Kidney (tissue), 14 donors: ENCODE data around the gene UNC93B1. TPM values are rescaled to one million over a fixed set of nuclear protein-coding genes. Genes with fewer than 3 reads are reported as not detected.
A peak's percentile ranks its signal among the peaks of the same experiment; 100 is the strongest.

ENCODE experiments used
- DNase-seq, 5 donors: peaks; one replicate each; pipeline ENCODE4 v3.0.0-alpha.2; 2013 to 2020
- FAIRE-seq: peaks from 2 replicates; lab custom pipeline; 2012; peaks lifted over from hg19 to GRCh38; lab: Jason Lieb, UNC
- H3K27ac ChIP-seq, 2 donors: one replicate each; pipeline ENCODE4 v1.7.0; 2013; ENCODE audit warnings: low read depth in 2 of 2, low read length in 2 of 2, inconsistent platforms in 1 of 2
- H3K27me3 ChIP-seq: one replicate; pipeline ENCODE4 v1.7.1; 2013; ENCODE audit warnings: low read length, inconsistent platforms; ENCODE audit not compliant: control insufficient read depth, insufficient read depth
- H3K36me3 ChIP-seq, 3 donors: one replicate each; pipeline versions ENCODE4 v1.7.0 to v1.7.1; 2013; ENCODE audit warnings: low read length in 3 of 3, control low read depth in 1 of 3, inconsistent platforms in 1 of 3; ENCODE audit not compliant: insufficient read depth in 3 of 3, control insufficient read depth in 2 of 3
- H3K4me1 ChIP-seq, 3 donors: one replicate each; pipeline versions ENCODE4 v1.7.0 to v1.7.1; 2013; ENCODE audit warnings: low read length in 3 of 3, inconsistent platforms in 1 of 3, low read depth in 1 of 3; ENCODE audit not compliant: control insufficient read depth in 2 of 3, insufficient read depth in 2 of 3
- H3K4me3 ChIP-seq, 3 donors: one replicate each; pipeline versions ENCODE4 v1.7.0 to v1.8.1; 2013; ENCODE audit warnings: low read length in 3 of 3, control low read depth in 1 of 3, inconsistent platforms in 1 of 3
- H3K9ac ChIP-seq, 3 donors: one replicate each; pipeline versions ENCODE4 v1.7.0 to v1.7.1; 2013; ENCODE audit warnings: low read length in 3 of 3, control low read depth in 1 of 3, inconsistent platforms in 1 of 3
- H3K9me3 ChIP-seq, 3 donors: one replicate each; pipeline versions ENCODE4 v1.7.0 to v1.7.1; 2013; ENCODE audit warnings: low read length in 3 of 3, control low read depth in 1 of 3, inconsistent platforms in 1 of 3; ENCODE audit not compliant: control insufficient read depth in 2 of 3, insufficient read depth in 1 of 3
- intact Hi-C: fragments of 100-400 bp; cut with DNase I; formaldehyde crosslinking; loops from one replicate; pipeline ENCODE4 v1.11.1; 2022
- polyA plus RNA-seq: library from polyadenylated mRNA; stranded (reverse); fragments of 350-450 nt; fragmentation: Illumina TruSeq; extraction: RNeasy Lipid Tissue Mini Kit (QIAGEN cat#74804); gene quantifications from one replicate; pipeline ENCODE4 v1.2.3, GENCODE V29; 2014; ENCODE audit warnings: low read depth, low replicate concordance; ENCODE audit not compliant: insufficient read depth
- total RNA-seq: library from RNA; stranded (reverse); fragmentation: NEBNext Ultra II Directional; extraction: Animal tissue kit (Norgen Biotek cat#: 25700); gene quantifications from one replicate; pipeline ENCODE4 v1.2.1, GENCODE V29; 2021
- TF ChIP-seq, protein P1 (sequence below): IDR thresholded peaks from 3 replicates; pipeline ENCODE4 v1.5.1; 2012; ENCODE audit warnings: mild to moderate bottlenecking, moderate library complexity, borderline replicate concordance; ENCODE audit not compliant: insufficient read depth; ENCODE audit errors: extremely low read depth
- donor health status: control.
- donor health status: control.
- donor health status: control.
- donor health status: control.
- donor health status: control.
- donor health status: DM: yes; HTN: yes; CAD: no.
- donor health status: Normal renal cell carcinoma (clear cell type).

Gene UNC93B1
- total and polyA plus RNA-seq, 2 donors from 2014 or later, result 21.3 to 67.9 TPM

- Histone ChIP-seq H3K27me3 (no peaks in the 10 kb centered on the region), H3K9me3 (no peaks in the 10 kb centered on the region), H3K27ac (peak within 1 kb of the TSS; percentile 88 to 90), H3K9ac (peak within 1 kb of the TSS in 2 of 3 donors; percentile 89 to 91), H3K4me1 (peaks cover 0 to 35% (median 10%) of the 10 kb centered on the region in 3 donors), H3K4me3 (peak within 1 kb of the TSS; percentile 36 to 69 (median 61)), H3K36me3 (peaks cover 0 to 1% (median 0%) of the 10 kb centered on the region in 3 donors)
- DNase-seq, result peak; percentile 59 to 95 (median 80)
- intact Hi-C loops, result no loop called here
- FAIRE-seq, result no peak
- TF ChIP-seq, protein P1, sequence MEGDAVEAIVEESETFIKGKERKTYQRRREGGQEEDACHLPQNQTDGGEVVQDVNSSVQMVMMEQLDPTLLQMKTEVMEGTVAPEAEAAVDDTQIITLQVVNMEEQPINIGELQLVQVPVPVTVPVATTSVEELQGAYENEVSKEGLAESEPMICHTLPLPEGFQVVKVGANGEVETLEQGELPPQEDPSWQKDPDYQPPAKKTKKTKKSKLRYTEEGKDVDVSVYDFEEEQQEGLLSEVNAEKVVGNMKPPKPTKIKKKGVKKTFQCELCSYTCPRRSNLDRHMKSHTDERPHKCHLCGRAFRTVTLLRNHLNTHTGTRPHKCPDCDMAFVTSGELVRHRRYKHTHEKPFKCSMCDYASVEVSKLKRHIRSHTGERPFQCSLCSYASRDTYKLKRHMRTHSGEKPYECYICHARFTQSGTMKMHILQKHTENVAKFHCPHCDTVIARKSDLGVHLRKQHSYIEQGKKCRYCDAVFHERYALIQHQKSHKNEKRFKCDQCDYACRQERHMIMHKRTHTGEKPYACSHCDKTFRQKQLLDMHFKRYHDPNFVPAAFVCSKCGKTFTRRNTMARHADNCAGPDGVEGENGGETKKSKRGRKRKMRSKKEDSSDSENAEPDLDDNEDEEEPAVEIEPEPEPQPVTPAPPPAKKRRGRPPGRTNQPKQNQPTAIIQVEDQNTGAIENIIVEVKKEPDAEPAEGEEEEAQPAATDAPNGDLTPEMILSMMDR, result no peak
Measured at GRCh38 chr11:68038718-68039525, 35.0 kb upstream of the UNC93B1 start, which contains the start of gene TCIRG1. TSS of gene TCIRG1 (plus strand) at chr11:68039025. CDS start at chr11:68041272, 2,247 bp downstream.

DNA sequence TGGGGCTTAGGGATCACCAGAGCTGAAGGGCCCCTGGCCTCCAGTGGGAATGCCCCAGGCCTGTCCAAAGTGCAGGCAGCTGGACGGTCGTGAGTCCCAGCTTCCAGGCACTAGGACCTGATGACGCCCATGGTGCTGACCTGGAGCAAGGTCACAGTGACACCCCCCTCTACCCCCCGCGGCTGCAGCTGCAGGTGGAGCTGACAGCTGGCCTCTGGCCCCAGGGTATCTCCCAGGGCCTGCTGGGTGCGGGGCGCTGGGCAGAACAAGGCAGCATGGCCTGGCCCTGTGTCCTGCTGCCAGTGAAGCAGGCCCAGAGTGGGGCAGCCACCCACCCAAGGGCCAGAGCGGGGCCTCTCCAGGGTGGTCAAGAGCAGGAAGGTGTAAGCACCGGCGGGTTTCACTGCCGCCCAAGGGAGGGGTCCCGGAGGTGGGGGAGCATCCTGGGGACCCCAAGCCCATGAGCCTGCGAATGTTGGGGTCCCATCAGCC, 34.4 kb upstream of the UNC93B1 start:
- Histone ChIP-seq H3K9me3 (no peaks in the 10 kb centered on the region), H3K9ac (peak overlapping the region in 2 of 3 donors; percentile 89 to 91), H3K27me3 (no peaks in the 10 kb centered on the region), H3K4me1 (peaks cover 0 to 35% (median 10%) of the 10 kb centered on the region in 3 donors), H3K27ac (peak overlapping the region; percentile 88 to 90), H3K4me3 (peak overlapping the region; percentile 36 to 69 (median 50)), H3K36me3 (peaks cover 0 to 4% (median 0%) of the 10 kb centered on the region in 3 donors)
- peak in 2 of 5 donors; percentile 64 to 82 for DNase-seq
- intact Hi-C loops, result no loop called here
- TF ChIP-seq, protein P1, result no peak
- FAIRE-seq, result no peak

DNA sequence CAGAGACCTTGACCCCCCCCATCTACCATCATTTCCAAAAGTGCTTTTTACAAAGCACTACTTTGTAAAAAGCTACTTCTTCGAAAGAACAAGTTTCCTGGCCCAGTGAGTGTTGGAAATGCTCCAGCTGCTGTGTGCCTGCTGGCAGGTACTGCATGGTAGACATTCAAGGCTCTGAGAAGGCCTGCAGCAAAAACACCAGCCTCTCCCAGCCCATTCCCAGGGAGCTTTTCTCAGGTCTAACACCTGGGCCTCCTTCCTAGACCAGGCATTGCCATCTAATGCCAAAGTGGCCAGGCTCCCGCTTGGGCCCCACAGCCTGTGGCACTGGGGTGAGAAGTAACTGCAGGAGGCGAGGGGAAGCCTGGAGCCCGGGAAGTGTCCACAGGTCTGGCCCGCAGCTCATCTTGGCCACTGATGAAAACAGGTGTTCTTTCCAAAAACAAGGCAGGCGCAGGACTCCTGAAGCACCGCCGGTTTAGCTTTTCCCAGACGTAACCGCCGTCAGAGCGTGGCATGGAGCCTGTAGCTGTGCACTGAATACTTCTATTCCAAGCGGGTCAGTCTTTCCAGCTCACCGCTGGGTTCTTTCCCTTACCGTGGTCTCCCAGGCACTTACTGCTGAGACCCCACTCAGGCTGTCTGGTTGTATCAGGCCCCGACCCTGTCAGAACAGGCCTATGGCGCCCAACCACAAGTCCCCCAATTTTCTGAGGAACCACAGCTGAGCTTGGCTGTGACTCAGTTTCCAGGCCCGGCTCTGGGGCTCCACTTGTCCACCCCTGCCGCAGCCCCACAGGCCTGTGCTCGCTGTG, 33.7 kb upstream of the UNC93B1 start:
- Histone ChIP-seq H3K9me3 (no peaks in the 10 kb centered on the region), H3K36me3 (peaks cover 0 to 6% (median 0%) of the 10 kb centered on the region in 3 donors), H3K4me3 (no peak overlapping the region), H3K27me3 (no peaks in the 10 kb centered on the region), H3K27ac (peak overlapping the region; percentile 66 to 88), H3K9ac (peak overlapping the region in 2 of 3 donors; percentile 89 to 91), H3K4me1 (peaks cover 0 to 36% (median 10%) of the 10 kb centered on the region in 3 donors)
- TF ChIP-seq, protein P1, result no peak
- peak in 1 of 5 donors; percentile 39 for DNase-seq
- intact Hi-C loops, result no loop called here
- no peak for FAIRE-seq
